NCI-H1092 (cell line): ENCODE data around the gene SLC1A7.
A peak's percentile ranks its signal among the peaks of the same experiment; 100 is the strongest.

Experiments
- DNase-seq: peaks from one replicate; lab custom pipeline; 2025; lab: John Stamatoyannopoulos, UW

Gene SLC1A7

DNA sequence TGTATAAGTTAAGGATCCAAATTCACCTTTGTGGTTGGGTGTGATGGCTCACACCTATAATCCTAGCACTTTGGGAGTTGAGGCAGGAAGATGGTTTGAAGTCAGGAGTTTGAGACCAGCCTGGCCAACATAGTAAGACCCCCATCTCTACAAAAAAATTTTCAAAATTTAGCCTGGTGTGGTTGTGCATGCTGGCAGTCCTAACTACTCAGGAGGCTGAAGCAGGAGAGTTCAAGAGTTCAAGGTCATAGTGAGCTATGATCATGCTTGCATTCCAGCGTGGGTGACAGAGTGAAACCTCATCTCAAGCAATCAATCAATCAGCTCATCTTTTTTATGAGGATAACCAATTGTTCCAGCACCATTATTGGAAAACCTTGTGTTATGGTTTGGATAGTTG is 16.5 kb upstream of the SLC1A7 start:
- DNase-seq, result no peak

- DNase-seq, result no peak
Observed at GRCh38 chr1:53156783-53157182, 14.3 kb upstream of the SLC1A7 start.

GRCh38 chr1:53155945-53156344 is 13.5 kb upstream of the SLC1A7 start:
- no peak for DNase-seq

DNA sequence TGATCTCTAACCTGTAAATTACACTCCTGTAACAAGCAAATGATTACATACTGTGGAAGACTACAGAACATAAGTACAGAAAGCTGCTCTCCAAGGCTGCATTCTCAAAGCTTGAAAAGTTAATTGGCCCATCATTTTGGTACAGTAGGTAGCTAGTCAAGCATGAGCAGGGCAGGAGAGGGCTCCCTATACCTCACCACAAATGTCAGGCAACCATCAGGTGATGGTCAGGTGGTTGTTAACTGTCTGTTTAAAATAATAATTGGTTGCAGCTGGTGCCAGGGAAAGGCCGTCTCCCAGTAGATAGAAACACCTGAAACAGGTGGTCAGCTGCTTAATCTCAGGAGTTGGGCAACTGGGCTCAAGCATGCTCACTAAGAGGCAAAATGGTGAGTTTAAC is 13.1 kb upstream of the SLC1A7 start:
- no peak for DNase-seq

DNA sequence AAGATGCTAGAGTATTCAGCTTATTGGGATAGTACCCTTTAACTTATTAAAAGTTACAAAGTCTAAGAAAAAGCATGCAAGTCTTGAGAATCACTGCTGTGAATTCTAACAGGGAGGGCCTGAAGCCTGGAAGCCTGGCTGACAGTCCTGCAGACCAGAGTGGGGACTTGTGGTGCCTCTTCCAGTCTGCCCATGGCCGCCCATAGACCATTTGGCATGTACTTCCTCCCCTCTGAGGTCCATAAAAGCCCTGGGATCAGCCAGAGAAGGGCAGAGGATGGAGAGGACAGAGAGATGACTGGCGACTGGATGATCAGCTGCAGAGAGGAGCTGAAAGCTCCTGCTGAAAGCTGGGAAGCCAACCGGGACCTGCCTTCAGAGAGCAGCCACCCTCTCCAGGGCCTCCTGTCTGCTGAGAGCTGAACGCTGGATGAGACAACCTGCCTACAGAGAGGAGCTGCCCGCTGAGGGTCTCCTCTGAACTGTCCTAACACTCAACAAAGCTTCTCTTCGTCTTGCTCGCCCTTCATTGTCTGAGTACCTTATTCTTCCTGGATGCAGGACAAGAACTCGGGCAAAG is 12.5 kb upstream of the SLC1A7 start:
- no peak for DNase-seq

DNA sequence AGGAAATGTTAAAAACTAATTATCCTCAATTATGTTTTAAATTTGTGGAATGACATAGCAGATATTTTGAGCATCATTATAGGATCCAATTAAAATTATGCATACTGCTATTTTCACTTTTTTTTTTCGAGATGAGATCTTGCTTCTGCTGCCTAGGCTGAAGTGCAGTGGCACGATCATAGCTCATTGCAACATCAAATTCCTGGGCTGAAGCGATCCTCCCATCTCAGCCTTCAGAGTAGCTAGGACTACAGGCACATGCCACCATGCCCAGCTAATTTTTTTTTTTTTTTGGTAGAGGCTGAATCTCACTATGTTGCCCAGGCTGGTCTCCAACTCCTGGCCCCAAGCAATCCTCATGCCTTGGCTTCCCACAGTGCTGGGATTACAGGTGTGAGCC is 11.3 kb upstream of the SLC1A7 start:
- no peak for DNase-seq

- no peak for DNase-seq
Observed at GRCh38 chr1:53148123-53148522, 5.7 kb upstream of the SLC1A7 start.

- no peak for DNase-seq
Observed at GRCh38 chr1:53147174-53147573, 4.7 kb upstream of the SLC1A7 start.

- DNase-seq, result no peak
Observed at GRCh38 chr1:53145942-53146708, 3.7 kb upstream of the SLC1A7 start.

DNA sequence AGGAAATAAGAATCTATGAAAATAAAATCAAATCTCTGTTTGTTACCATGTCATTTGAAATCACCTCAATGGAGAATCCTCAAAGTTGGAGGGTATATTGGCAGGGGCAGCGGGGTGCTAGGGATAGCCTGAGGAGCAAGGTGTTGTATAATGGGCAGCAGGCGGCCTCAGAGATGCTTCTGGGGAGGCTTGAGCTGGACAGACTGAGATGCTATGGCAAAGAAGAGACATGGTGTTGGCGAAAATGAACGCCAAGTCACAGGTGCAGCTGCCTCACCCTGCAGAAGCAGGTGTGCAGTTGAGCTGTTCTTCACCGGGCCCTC is 3.1 kb upstream of the SLC1A7 start:
- DNase-seq, result no peak

DNA sequence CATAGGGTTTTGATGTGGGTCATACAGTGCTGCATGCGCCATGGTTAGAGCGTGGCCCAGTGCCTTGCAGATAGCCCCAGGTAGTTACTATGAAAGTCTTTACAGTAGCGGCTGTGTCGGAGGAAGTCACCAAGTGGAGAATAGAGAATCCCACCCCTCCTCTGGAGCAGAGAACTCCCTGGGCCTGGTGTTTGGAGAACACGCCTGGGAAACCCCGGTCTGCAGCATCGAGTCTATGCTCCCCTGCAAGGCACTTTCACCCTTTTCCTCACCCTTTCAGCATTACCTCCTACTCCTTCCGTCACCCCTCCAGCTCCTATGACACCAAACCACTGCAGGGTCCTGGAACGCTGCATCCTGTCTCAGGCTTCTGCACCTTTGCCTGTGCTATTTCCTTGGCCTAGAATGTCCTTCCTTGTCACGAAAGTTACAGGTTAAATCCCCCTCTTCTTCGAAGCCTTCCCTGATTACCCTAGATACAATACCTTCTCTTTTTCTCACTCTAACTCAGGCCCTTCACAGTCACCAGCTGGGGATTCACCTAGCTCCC is 2.7 kb upstream of the SLC1A7 start:
- no peak for DNase-seq

GRCh38 chr1:53144201-53144600 is 1.8 kb upstream of the SLC1A7 start:
- no peak for DNase-seq

GRCh38 chr1:53143527-53143926 is 1.1 kb upstream of the SLC1A7 start:
- DNase-seq, result no peak

DNA sequence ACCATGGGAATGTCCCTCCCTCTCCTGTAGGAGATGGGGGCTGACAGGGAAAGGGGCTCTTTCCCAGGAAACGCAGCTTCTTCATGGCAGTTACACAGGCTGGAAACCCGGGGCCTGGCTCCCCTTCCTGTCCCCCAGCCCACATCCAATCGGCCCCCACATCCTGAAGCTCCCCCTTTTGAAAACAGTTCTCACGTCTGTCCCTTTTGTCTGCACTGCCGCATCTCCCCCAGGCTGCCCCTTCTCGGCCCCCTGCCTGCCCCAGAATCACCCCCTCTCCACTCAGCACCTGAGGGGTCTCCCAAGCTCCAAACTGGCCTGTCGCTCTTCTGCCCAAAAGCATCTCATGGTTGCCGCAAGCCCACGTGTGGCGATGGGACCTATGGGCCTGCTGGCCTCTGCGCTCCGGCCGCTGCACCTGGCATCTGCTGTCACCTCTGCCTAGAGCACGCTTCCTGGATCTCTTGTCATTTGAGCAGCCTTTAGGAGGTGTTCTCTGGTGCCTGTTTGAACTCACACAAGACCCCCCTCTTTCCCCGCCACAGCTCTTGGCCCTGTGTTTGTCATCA is 867 bp downstream of the SLC1A7 start:
- no peak for DNase-seq

GRCh38 chr1:53140451-53140850 is 2.0 kb downstream of the SLC1A7 start:
- DNase-seq, result no peak

- no peak for DNase-seq
Observed at GRCh38 chr1:53139951-53140361, 2.5 kb downstream of the SLC1A7 start.

GRCh38 chr1:53138991-53139884 is 3.2 kb downstream of the SLC1A7 start:
- no peak for DNase-seq

DNA sequence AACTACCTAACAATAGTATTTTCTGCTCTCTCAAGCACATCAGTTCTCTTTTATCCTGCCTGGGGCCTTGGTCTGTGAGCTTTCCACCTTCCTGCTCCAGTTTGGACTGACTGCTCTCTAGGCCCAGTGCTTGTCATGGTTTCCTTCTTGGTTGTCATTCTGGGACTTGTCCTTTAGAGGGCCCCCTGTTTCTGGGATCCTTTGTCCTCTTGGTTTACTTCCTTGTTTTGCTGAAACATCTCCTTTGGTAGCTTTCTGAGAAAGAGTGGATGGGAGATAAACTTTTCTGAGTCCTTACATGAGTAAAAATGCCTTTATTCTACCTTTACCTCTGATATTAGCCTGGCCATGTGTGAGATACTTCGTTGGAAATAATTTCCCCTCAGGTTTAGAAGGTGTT is 4.7 kb downstream of the SLC1A7 start:
- no peak for DNase-seq

DNA sequence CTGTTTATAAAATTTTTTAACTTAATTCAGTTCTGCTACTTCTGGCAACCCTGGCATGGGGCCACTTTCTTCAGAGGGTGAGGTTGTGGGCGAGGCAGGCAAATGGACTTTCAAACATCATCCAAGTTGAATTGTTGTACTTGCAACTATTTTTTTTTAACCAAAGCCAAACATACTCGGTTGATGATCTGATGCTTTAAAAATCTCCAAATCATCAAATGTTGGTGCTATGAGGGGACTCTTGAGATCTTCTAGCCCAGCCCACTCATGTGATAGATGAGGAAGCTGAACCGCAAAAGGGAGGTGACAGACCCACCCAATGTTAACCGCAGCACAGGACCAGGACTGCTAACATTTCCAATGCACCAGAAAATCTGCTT is 6.7 kb downstream of the SLC1A7 start:
- DNase-seq, result no peak

- peak; percentile 9 for DNase-seq
Observed at GRCh38 chr1:53134961-53135734, 7.3 kb downstream of the SLC1A7 start.

DNA sequence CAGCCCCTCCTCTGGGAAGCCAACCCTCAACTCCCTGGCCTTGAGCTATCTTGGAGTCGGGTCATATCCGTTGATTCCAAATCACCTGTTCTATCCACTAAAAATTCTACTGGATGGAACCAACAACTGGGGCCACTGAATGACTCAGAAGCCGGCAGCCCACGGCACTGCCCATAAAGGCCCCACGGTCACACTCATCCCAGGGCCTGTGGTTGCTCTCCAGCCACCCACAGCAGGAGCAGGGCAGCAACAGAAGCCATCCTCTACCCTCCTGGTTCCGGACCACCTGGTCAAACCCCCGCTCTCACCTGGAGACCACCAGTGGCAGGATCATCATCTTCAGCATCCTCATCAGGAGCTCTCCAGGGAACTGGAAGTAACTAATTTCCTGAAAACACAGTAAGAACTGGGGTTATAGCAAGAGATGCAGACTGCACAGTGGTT is 8.4 kb downstream of the SLC1A7 start:
- no peak for DNase-seq
